HG02938 (cell line): ENCODE data around the gene TCP1.
"Not testable (repeated sequence)": the region's sequence is repeated elsewhere in the genome, so short reads cannot be mapped to it uniquely, and the experiment has no call there.

Source experiments
- ATAC-seq: cut with Tn5 transposase; IDR thresholded peaks from one replicate; pipeline ENCODE4 v1.9.1; 2021; ENCODE audit warnings: mild to moderate bottlenecking, moderate library complexity; ENCODE audit not compliant: unreplicated experiment

The TCP1 gene

GRCh38 chr6:159745081-159745480 lies 44.3 kb downstream of the TCP1 start:
- no peak for ATAC-seq

- ATAC-seq, result no peak
Measured at GRCh38 chr6:159742165-159742564, 47.2 kb downstream of the TCP1 start.

- ATAC-seq, result no peak
Measured at GRCh38 chr6:159739341-159739740, 50.1 kb downstream of the TCP1 start.

GRCh38 chr6:159736908-159737307 lies 52.5 kb downstream of the TCP1 start:
- ATAC-seq, result no peak

- ATAC-seq, result not testable (repeated sequence)
Measured at GRCh38 chr6:159733395-159733794, 56.0 kb downstream of the TCP1 start.

- ATAC-seq, result not testable (repeated sequence)
Measured at GRCh38 chr6:159732550-159732949, 56.9 kb downstream of the TCP1 start.

GRCh38 chr6:159730332-159730676 lies 59.1 kb downstream of the TCP1 start:
- ATAC-seq, result no peak

- ATAC-seq, result no peak
Measured at GRCh38 chr6:159729598-159730331, 59.6 kb downstream of the TCP1 start.

- no peak for ATAC-seq
Measured at GRCh38 chr6:159728531-159728964, 60.9 kb downstream of the TCP1 start.
